ENCODE results near the gene LRRTM4. TPM values are rescaled to one million over a fixed set of nuclear protein-coding genes. Genes with fewer than 3 reads are reported as not detected.

LRRTM4 gene
- total RNA-seq, 1 experiment from 2014 or later: 12.0 TPM

DNA sequence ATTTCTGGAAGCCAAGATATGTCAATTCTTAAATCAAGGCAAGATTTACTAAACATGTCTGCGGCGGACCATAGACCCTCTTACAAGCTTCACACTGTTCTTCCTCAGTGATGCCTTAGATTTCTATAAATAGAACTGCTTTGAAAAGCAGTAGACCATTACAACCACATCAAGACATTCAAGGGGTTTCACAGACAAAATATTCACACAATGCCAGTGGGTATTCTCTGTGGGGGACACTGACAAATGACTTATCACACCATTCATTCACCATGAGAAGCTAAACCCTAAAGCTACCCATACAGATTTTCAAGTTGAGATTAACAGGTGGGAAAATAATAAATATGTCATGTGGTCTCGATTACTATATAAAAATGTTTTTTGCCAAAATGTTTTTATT, 15.9 kb upstream of the LRRTM4 start:
- no peak overlapping the region for H3K14ac ChIP-seq (ENCODE audit: insufficient read depth, low read length)
- no peak overlapping the region for H3K27ac ChIP-seq (ENCODE audit: insufficient read length, low read depth, low read length)
- H3K23ac ChIP-seq (ENCODE audit: insufficient read length, low read depth, low read length): no peak overlapping the region
- no peak overlapping the region for H3K4ac ChIP-seq (ENCODE audit: low read depth, low read length)
- peaks cover 10 to 11% of the 10 kb centered on the region in 2 experiments; a peak in 3 of 5 replicates for H3K9me3 Mint-ChIP-seq
- no peak overlapping the region for H3T11ph ChIP-seq (ENCODE audit: low read length)
- no peaks in the 10 kb centered on the region for H3K9me3 ChIP-seq (ENCODE audit: control insufficient read depth, low read depth, low read length)
- H3K79me1 ChIP-seq (ENCODE audit: insufficient read depth, low read depth, low read length, poor library complexity, severe bottlenecking): no peaks in the 10 kb centered on the region
- H3K27me3 ChIP-seq (ENCODE audit: insufficient read depth, low read length): no peaks in the 10 kb centered on the region
- H4K8ac ChIP-seq (replicated peaks; ENCODE audit: insufficient read length, low read depth, low read length): no peak overlapping the region
- H3K23me2 ChIP-seq (ENCODE audit: insufficient read length, low read depth, low read length, poor library complexity, severe bottlenecking): no peaks in the 10 kb centered on the region
- no peaks in the 10 kb centered on the region for H3K79me2 ChIP-seq (ENCODE audit: insufficient read depth, low read length)
- no peak overlapping the region for H2BK20ac ChIP-seq (ENCODE audit: low read depth, low read length, poor library complexity, severe bottlenecking)
- peaks cover 0 to 3% of the 10 kb centered on the region in 2 experiments; a peak in 1 of 4 replicates for H3K4me1 Mint-ChIP-seq
- H2BK15ac ChIP-seq (ENCODE audit: low read depth, low read length): no peak overlapping the region
- no peak overlapping the region for H4K91ac ChIP-seq (ENCODE audit: insufficient read length, low read depth, low read length)
- H3K4me1 ChIP-seq (ENCODE audit: insufficient read depth, low read length): no peaks in the 10 kb centered on the region
- no peak overlapping the region for H2AFZ ChIP-seq (ENCODE audit: low read length)
- no peak overlapping the region for H3K27ac Mint-ChIP-seq
- H3K56ac ChIP-seq (ENCODE audit: insufficient read length, low read depth, low read length): no peak overlapping the region
- H4K20me1 ChIP-seq (ENCODE audit: control insufficient read depth, insufficient read depth, insufficient read length): no peaks in the 10 kb centered on the region
- no peak overlapping the region for H3K9ac ChIP-seq (ENCODE audit: extremely low read depth, insufficient read length, low read length)
- no CpG with 5 or more reads among the region's 3 CpGs for WGBS (ENCODE audit: extremely low coverage, insufficient read length, low lambda C conversion rate)
- H4K5ac ChIP-seq (ENCODE audit: insufficient read length, low read depth, low read length): no peak overlapping the region
- no peak overlapping the region for H2BK120ac ChIP-seq (ENCODE audit: low read depth, low read length, poor library complexity, severe bottlenecking)
- H2AK5ac ChIP-seq (ENCODE audit: insufficient read length, low read length): no peak overlapping the region
- H2BK12ac ChIP-seq (ENCODE audit: insufficient read length, low read depth, low read length): no peak overlapping the region
- H3K4me3 Mint-ChIP-seq: no peak overlapping the region
- H3K4me2 ChIP-seq (ENCODE audit: insufficient read depth, insufficient read length, low read length): no peak overlapping the region
- TF ChIP-seq, protein P1, sequence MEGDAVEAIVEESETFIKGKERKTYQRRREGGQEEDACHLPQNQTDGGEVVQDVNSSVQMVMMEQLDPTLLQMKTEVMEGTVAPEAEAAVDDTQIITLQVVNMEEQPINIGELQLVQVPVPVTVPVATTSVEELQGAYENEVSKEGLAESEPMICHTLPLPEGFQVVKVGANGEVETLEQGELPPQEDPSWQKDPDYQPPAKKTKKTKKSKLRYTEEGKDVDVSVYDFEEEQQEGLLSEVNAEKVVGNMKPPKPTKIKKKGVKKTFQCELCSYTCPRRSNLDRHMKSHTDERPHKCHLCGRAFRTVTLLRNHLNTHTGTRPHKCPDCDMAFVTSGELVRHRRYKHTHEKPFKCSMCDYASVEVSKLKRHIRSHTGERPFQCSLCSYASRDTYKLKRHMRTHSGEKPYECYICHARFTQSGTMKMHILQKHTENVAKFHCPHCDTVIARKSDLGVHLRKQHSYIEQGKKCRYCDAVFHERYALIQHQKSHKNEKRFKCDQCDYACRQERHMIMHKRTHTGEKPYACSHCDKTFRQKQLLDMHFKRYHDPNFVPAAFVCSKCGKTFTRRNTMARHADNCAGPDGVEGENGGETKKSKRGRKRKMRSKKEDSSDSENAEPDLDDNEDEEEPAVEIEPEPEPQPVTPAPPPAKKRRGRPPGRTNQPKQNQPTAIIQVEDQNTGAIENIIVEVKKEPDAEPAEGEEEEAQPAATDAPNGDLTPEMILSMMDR (conservative IDR thresholded peaks at IDR 0.05): no peak
- H2BK5ac ChIP-seq (ENCODE audit: insufficient read length, low read length): no peak overlapping the region
- H3K27me3 Mint-ChIP-seq (ENCODE audit: low read depth): no peaks in the 10 kb centered on the region
- no peak overlapping the region for H3K18ac ChIP-seq (ENCODE audit: insufficient read length, low read depth, low read length)
- DNase-seq: no peak
- H3K36me3 Mint-ChIP-seq (ENCODE audit: insufficient read depth in 1 of 3, low read depth in 3 of 3): peaks cover 12 to 16% (median 16%) of the 10 kb centered on the region in 3 experiments
